Loucy (cell line): ENCODE measurements around the gene LGALS3BP.

ENCODE experiments used
- H2AFZ ChIP-seq: fragments of 200-600 bp; sonication (generic); 2 replicates; pipeline ENCODE4 v1.6.0; 2016; ENCODE audit warnings: antibody characterized with exemption, mild to moderate bottlenecking, low read length, moderate library complexity
- H3F3A ChIP-seq: fragments of 200-600 bp; 2 replicates; pipeline ENCODE4 v1.6.0; 2016; ENCODE audit warnings: antibody characterized with exemption, low read depth, mild to moderate bottlenecking
- H3K27me3 ChIP-seq: fragments of 200-600 bp; sonication (generic); 2 replicates; pipeline ENCODE4 v1.6.1; 2014; ENCODE audit warnings: low read length, mild to moderate bottlenecking; ENCODE audit not compliant: insufficient read depth, poor library complexity, severe bottlenecking
- H3K36me3 ChIP-seq: fragments of 200-600 bp; sonication (generic); 2 replicates; pipeline ENCODE4 v1.6.1; 2016; ENCODE audit warnings: low read length; ENCODE audit not compliant: insufficient read depth
- H3K4me1 ChIP-seq: fragments of 200-600 bp; sonication (generic); 2 replicates; pipeline ENCODE4 v1.5.1; 2014; ENCODE audit warnings: low read length, mild to moderate bottlenecking; ENCODE audit not compliant: insufficient read depth, poor library complexity, severe bottlenecking
- H3K4me2 ChIP-seq: fragments of 200-600 bp; sonication (generic); 2 replicates; pipeline ENCODE4 v1.6.0; 2014; ENCODE audit warnings: antibody characterized with exemption, low read length, low read depth, mild to moderate bottlenecking; ENCODE audit not compliant: poor library complexity, severe bottlenecking
- H3K4me3 ChIP-seq: fragments of 200-600 bp; sonication (generic); 2 replicates; pipeline ENCODE4 v1.5.1; 2014; ENCODE audit warnings: low read length, mild to moderate bottlenecking, mixed read lengths; ENCODE audit not compliant: poor library complexity, severe bottlenecking
- H3K79me2 ChIP-seq: fragments of 200-600 bp; sonication (generic); 2 replicates; pipeline ENCODE4 v1.6.1; 2014; ENCODE audit warnings: low read length; ENCODE audit not compliant: insufficient read depth
- H3K9ac ChIP-seq: fragments of 200-600 bp; sonication (generic); 2 replicates; pipeline ENCODE4 v1.6.0; 2014; ENCODE audit warnings: mild to moderate bottlenecking, low read depth, low read length, moderate library complexity; ENCODE audit not compliant: poor library complexity, severe bottlenecking
- H3K9me2 ChIP-seq: fragments of 200-600 bp; sonication (generic); replicated peaks from 2 replicates; pipeline ENCODE4 v1.6.1; 2016; ENCODE audit warnings: low read depth, low read length, mixed read lengths
- H3K9me3 ChIP-seq: fragments of 200-600 bp; sonication (generic); 2 replicates; pipeline ENCODE4 v1.6.1; 2014; ENCODE audit warnings: mild to moderate bottlenecking, antibody characterized with exemption, low read length, low read depth; ENCODE audit not compliant: insufficient read depth
- H4K20me1 ChIP-seq: fragments of 200-600 bp; sonication (generic); 2 replicates; pipeline ENCODE4 v1.6.0; 2014; ENCODE audit warnings: antibody characterized with exemption, low read length, mild to moderate bottlenecking; ENCODE audit not compliant: insufficient read depth, poor library complexity, severe bottlenecking
- CTCF ChIP-seq: fragments of 200-600 bp; sonication (generic); conservative IDR thresholded peaks from 2 replicates; pipeline ENCODE4 v1.5.1; 2014; ENCODE audit warnings: mild to moderate bottlenecking, antibody characterized with exemption, low read length
- EZH2phosphoT487 ChIP-seq: fragments of 200-600 bp; IDR thresholded peaks from 2 replicates; pipeline ENCODE4 v1.6.1; 2018; ENCODE audit warnings: antibody characterized with exemption, mild to moderate bottlenecking, moderate library complexity, borderline replicate concordance

The LGALS3BP gene

DNA sequence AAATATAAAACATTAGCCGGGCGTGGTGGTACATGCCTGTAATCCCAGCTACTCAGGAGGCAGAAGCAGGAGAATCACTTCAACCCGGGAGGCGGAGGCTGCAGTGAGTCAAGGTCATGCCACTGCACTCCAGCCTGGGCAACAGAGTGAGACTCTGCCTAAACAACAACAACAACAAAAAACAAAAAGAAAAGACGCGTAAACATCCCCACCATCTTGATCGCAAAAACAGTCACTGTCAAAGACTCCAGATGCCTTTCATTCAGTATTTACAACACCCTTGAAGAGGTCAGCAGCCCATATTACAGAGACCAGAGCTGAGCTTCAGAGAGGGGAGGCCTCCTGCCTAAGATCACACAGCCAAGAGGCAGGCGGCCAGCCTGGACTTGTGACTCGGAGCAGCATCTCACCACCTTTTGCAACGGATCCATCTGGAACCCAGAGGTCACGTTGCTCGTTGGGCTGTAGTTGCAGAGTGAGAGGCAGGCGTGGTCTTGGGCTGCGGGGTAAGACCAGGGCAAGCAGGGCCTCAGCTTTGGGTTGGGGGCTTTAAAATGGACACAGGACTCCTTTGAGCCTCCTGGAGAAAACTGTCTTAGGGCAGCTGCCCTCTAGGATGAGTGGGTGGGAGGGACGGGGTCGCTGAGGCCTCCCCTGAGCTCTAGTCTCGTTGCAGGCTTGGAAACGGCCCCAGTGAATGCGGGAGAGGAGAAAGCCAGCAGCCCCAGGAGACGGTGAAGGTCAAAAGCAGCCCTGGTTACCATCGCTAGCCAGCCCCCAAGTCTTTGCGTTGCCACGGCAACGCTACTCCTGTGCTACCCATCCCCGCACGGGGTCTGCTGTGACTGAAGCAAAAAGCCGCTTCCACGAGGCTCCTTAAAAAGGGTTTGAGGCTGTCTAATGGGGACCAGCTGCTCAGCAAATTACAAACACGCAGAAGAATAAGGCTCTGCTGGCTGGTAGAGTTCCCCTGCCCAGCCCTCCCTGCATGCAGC lies 26.1 kb downstream of the LGALS3BP start:
- H3K4me2 ChIP-seq, result no peak overlapping the region
- no peak overlapping the region for H3K9ac ChIP-seq
- TF ChIP-seq EZH2phosphoT487 (no peak), CTCF (no peak)

DNA sequence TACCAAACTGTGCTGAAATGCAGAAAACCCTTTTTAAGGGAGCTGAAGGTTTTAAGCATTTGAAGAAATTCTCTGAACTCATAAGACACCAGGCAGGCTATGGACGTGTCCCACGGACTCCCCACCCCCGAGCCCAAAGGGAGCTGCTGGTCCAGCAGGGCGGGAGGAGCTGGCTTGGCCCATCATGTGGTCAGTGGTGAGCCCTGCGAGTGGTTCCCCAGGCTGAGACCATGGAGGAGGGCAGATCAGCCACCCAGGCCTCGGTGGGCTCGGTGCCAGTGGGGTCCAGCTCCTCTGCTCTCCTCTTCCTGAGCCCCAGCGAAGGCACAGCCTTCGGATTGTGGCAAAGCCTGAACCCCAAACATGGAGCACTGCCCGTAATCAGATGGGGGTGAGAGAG lies 27.0 kb downstream of the LGALS3BP start:
- Histone ChIP-seq H3K36me3 (no peaks in the 10 kb centered on the region), H3K9me2 (no peaks in the 10 kb centered on the region), H3K4me1 (no peaks in the 10 kb centered on the region), H3F3A (no peaks in the 10 kb centered on the region), H3K27me3 (no peaks in the 10 kb centered on the region), H3K4me3 (no peak overlapping the region), H3K9ac (no peak overlapping the region), H3K4me2 (no peak overlapping the region), H2AFZ (no peak overlapping the region), H3K9me3 (no peaks in the 10 kb centered on the region), H3K79me2 (no peaks in the 10 kb centered on the region), H4K20me1 (no peaks in the 10 kb centered on the region)
- TF ChIP-seq CTCF, result no peak
- no peak for TF ChIP-seq EZH2phosphoT487

More for the DNA sequence above, 26.1 kb downstream of the LGALS3BP start:
- H3K9me3 ChIP-seq, result no peaks in the 10 kb centered on the region
- H3K9me2 ChIP-seq, result no peaks in the 10 kb centered on the region
- H4K20me1 ChIP-seq, result no peaks in the 10 kb centered on the region
- H2AFZ ChIP-seq, result no peak overlapping the region
- no peaks in the 10 kb centered on the region for H3K79me2 ChIP-seq
- no peaks in the 10 kb centered on the region for H3K36me3 ChIP-seq
- no peaks in the 10 kb centered on the region for H3F3A ChIP-seq
- H3K4me3 ChIP-seq, result no peak overlapping the region
- no peaks in the 10 kb centered on the region for H3K27me3 ChIP-seq
- H3K4me1 ChIP-seq, result no peaks in the 10 kb centered on the region

GRCh38 chr17:78951967-78952551 lies 27.7 kb downstream of the LGALS3BP start:
- TF ChIP-seq CTCF, result no peak
- TF ChIP-seq EZH2phosphoT487, result no peak
- Histone ChIP-seq H3K9me3 (no peaks in the 10 kb centered on the region), H3K9me2 (no peaks in the 10 kb centered on the region), H3K4me1 (no peaks in the 10 kb centered on the region), H2AFZ (no peak overlapping the region), H3K36me3 (no peaks in the 10 kb centered on the region), H3F3A (no peaks in the 10 kb centered on the region), H3K4me2 (no peak overlapping the region), H4K20me1 (no peaks in the 10 kb centered on the region), H3K9ac (no peak overlapping the region), H3K27me3 (no peaks in the 10 kb centered on the region), H3K79me2 (no peaks in the 10 kb centered on the region), H3K4me3 (no peak overlapping the region)
